IPS-11a (cell line): ENCODE data around the gene RFXANK.
"Not testable (repeated sequence)": the region's sequence is repeated elsewhere in the genome, so short reads cannot be mapped to it uniquely, and the experiment has no call there.

Source experiments
- H3K4me3 ChIP-seq: one replicate; pipeline ENCODE4 v1.5.1; 2013; ENCODE audit warnings: low read depth, low read length, control low read depth

The RFXANK gene

GRCh38 chr19:19192078-19192882 lies at the start of gene RFXANK, which contains the start of gene BORCS8:
Gene RFXANK, plus strand, starts transcription at chr19:19192258. Its CDS starts 1,689 bp downstream, at chr19:19193947.
Gene BORCS8, minus strand, starts transcription at chr19:19192152. Its CDS starts 35 bp downstream, at chr19:19192117.
- H3K4me3 ChIP-seq: peak within 1 kb of the TSS; percentile 96

GRCh38 chr19:19142347-19142746 lies 49.7 kb upstream of the RFXANK start:
- no peak overlapping the region for H3K4me3 ChIP-seq

- no peak overlapping the region for H3K4me3 ChIP-seq
Observed at GRCh38 chr19:19145281-19145680, 46.8 kb upstream of the RFXANK start.

GRCh38 chr19:19145684-19146608 lies 46.1 kb upstream of the RFXANK start:
- H3K4me3 ChIP-seq: no peak overlapping the region

- no peak overlapping the region for H3K4me3 ChIP-seq
Observed at GRCh38 chr19:19146865-19147264, 45.2 kb upstream of the RFXANK start.

- no peak overlapping the region for H3K4me3 ChIP-seq
Observed at GRCh38 chr19:19147344-19147743, 44.7 kb upstream of the RFXANK start.

- H3K4me3 ChIP-seq: not testable (repeated sequence)
Observed at GRCh38 chr19:19148504-19148903, 43.6 kb upstream of the RFXANK start.

GRCh38 chr19:19149435-19149834 lies 42.6 kb upstream of the RFXANK start:
- no peak overlapping the region for H3K4me3 ChIP-seq

- no peak overlapping the region for H3K4me3 ChIP-seq
Observed at GRCh38 chr19:19151418-19151817, 40.6 kb upstream of the RFXANK start.

- H3K4me3 ChIP-seq: no peak overlapping the region
Observed at GRCh38 chr19:19152668-19153384, 39.2 kb upstream of the RFXANK start.

GRCh38 chr19:19154768-19155494 lies 37.1 kb upstream of the RFXANK start:
- H3K4me3 ChIP-seq: no peak overlapping the region

- H3K4me3 ChIP-seq: no peak overlapping the region
Observed at GRCh38 chr19:19155495-19156219, 36.4 kb upstream of the RFXANK start.

- no peak overlapping the region for H3K4me3 ChIP-seq
Observed at GRCh38 chr19:19157808-19158207, 34.2 kb upstream of the RFXANK start.

GRCh38 chr19:19159534-19159933 lies 32.5 kb upstream of the RFXANK start:
- H3K4me3 ChIP-seq: no peak overlapping the region

GRCh38 chr19:19160461-19161035 lies 31.5 kb upstream of the RFXANK start:
- no peak overlapping the region for H3K4me3 ChIP-seq

GRCh38 chr19:19162495-19162894 lies 29.6 kb upstream of the RFXANK start:
- no peak overlapping the region for H3K4me3 ChIP-seq

GRCh38 chr19:19165396-19165795 lies 26.7 kb upstream of the RFXANK start:
- no peak overlapping the region for H3K4me3 ChIP-seq

- H3K4me3 ChIP-seq: no peak overlapping the region
Observed at GRCh38 chr19:19167612-19168011, 24.4 kb upstream of the RFXANK start.
